Measurements from ENCODE around the gene MXI1.

MXI1 gene

DNA sequence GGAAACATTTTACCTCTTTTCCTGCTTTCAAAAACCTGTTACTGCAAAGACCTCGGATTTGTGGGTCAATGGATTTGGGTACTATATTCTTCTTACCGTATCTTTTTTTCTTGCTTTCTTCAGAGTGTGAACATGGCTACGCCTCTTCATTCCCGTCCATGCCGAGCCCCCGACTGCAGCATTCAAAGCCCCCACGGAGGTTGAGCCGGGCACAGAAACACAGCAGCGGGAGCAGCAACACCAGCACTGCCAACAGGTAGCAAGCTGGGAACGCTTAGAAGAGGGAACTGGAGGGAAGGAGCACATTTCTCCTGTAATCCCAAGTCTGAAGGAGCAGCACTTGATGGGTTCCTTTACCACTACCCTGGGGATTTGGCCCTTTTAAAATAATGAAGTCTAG is 20.7 kb downstream of the MXI1 start:
- DNase-seq (ENCODE audit: low read depth in 1 of 2, low spot score in 1 of 2): no peak
- no peak overlapping the region for H3K27ac ChIP-seq (replicated peaks)
- no peak overlapping the region for H3K4me3 ChIP-seq (replicated peaks; ENCODE audit: insufficient read depth, low read length)
- H3K27me3 ChIP-seq (ENCODE audit: insufficient read depth, poor library complexity, severe bottlenecking): no peaks in the 10 kb centered on the region
- TF ChIP-seq GABPA (IDR thresholded peaks at IDR 0.05; ENCODE audit: low read depth): no peak
- no peak for TF ChIP-seq SPI1 (IDR thresholded peaks at IDR 0.05; ENCODE audit: borderline replicate concordance, low read depth)
- TF ChIP-seq POLR2AphosphoS5 (IDR thresholded peaks at IDR 0.05; ENCODE audit: low read depth): no peak
- TF ChIP-seq, protein P1, sequence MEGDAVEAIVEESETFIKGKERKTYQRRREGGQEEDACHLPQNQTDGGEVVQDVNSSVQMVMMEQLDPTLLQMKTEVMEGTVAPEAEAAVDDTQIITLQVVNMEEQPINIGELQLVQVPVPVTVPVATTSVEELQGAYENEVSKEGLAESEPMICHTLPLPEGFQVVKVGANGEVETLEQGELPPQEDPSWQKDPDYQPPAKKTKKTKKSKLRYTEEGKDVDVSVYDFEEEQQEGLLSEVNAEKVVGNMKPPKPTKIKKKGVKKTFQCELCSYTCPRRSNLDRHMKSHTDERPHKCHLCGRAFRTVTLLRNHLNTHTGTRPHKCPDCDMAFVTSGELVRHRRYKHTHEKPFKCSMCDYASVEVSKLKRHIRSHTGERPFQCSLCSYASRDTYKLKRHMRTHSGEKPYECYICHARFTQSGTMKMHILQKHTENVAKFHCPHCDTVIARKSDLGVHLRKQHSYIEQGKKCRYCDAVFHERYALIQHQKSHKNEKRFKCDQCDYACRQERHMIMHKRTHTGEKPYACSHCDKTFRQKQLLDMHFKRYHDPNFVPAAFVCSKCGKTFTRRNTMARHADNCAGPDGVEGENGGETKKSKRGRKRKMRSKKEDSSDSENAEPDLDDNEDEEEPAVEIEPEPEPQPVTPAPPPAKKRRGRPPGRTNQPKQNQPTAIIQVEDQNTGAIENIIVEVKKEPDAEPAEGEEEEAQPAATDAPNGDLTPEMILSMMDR (IDR thresholded peaks at IDR 0.05; ENCODE audit: insufficient read depth, low read length): no peak
- TF ChIP-seq, protein P2, sequence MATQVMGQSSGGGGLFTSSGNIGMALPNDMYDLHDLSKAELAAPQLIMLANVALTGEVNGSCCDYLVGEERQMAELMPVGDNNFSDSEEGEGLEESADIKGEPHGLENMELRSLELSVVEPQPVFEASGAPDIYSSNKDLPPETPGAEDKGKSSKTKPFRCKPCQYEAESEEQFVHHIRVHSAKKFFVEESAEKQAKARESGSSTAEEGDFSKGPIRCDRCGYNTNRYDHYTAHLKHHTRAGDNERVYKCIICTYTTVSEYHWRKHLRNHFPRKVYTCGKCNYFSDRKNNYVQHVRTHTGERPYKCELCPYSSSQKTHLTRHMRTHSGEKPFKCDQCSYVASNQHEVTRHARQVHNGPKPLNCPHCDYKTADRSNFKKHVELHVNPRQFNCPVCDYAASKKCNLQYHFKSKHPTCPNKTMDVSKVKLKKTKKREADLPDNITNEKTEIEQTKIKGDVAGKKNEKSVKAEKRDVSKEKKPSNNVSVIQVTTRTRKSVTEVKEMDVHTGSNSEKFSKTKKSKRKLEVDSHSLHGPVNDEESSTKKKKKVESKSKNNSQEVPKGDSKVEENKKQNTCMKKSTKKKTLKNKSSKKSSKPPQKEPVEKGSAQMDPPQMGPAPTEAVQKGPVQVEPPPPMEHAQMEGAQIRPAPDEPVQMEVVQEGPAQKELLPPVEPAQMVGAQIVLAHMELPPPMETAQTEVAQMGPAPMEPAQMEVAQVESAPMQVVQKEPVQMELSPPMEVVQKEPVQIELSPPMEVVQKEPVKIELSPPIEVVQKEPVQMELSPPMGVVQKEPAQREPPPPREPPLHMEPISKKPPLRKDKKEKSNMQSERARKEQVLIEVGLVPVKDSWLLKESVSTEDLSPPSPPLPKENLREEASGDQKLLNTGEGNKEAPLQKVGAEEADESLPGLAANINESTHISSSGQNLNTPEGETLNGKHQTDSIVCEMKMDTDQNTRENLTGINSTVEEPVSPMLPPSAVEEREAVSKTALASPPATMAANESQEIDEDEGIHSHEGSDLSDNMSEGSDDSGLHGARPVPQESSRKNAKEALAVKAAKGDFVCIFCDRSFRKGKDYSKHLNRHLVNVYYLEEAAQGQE (IDR thresholded peaks at IDR 0.05; ENCODE audit: insufficient replicate concordance, low read depth): no peak

GRCh38 chr10:110229155-110229554 is 21.8 kb downstream of the MXI1 start:
- Histone ChIP-seq H3K27ac (replicated peaks) (no peak overlapping the region), H3K27me3 (ENCODE audit: insufficient read depth, poor library complexity, severe bottlenecking) (no peaks in the 10 kb centered on the region), H3K4me3 (replicated peaks; ENCODE audit: insufficient read depth, low read length) (no peak overlapping the region)
- TF ChIP-seq GABPA (IDR thresholded peaks at IDR 0.05; ENCODE audit: low read depth): no peak
- DNase-seq (ENCODE audit: low read depth in 1 of 2, low spot score in 1 of 2): no peak

DNA sequence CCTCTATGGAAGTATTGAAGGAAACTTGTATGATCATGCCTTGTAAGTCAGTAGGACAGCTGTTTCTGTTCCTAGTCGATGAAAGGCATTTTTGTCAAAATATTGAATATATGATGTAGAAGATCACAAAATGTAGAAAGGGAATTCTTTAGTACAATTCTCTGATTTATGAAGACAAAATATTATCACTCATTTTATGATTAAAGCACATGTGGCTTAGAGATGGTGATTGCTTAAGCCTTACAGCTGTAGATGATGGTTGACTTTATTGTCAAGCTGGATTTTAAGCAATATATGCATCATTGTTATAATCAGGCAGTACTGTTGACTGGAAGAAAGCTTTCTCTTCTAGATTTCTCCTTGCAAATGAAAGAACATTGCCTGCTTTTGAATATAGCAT is 26.4 kb downstream of the MXI1 start:
- Histone ChIP-seq H3K4me3 (replicated peaks; ENCODE audit: insufficient read depth, low read length) (no peak overlapping the region), H3K27ac (replicated peaks) (no peak overlapping the region), H3K27me3 (ENCODE audit: insufficient read depth, poor library complexity, severe bottlenecking) (no peaks in the 10 kb centered on the region)
- DNase-seq (ENCODE audit: low read depth in 1 of 2, low spot score in 1 of 2): no peak
- TF ChIP-seq, protein P2 (IDR thresholded peaks at IDR 0.05; ENCODE audit: insufficient replicate concordance, low read depth): no peak
- TF ChIP-seq GABPA (IDR thresholded peaks at IDR 0.05; ENCODE audit: low read depth): no peak
- no peak for TF ChIP-seq POLR2AphosphoS5 (IDR thresholded peaks at IDR 0.05; ENCODE audit: low read depth)
- TF ChIP-seq, protein P1 (IDR thresholded peaks at IDR 0.05; ENCODE audit: insufficient read depth, low read length): no peak
- no peak for TF ChIP-seq SPI1 (IDR thresholded peaks at IDR 0.05; ENCODE audit: borderline replicate concordance, low read depth)

DNA sequence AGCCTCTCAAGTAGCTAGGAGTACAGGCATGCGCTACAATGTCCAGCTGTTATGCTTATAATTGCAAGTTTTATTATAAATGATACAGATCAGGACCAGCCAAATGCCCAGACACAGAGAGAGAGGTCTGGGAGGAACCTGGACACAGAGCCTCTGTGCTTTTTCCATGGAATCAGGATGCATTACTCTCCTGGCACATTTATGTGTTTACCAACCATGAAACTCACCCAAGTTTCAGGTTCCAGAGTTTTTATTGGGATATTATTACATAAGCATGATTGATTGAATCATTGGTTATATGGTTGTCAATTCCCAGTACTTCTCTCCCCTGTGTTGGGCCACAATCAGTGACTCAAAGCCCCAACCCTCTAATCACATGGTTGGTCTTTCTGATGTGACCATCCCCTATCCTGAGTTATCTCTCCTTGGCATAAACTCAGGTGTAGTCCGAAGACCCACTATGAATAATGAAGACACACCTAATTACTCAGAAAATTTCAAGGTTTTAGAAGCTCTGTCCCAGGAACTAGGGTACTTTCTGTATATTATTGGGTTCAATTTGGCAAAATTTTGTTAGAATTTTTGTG is 30.6 kb downstream of the MXI1 start:
- Histone ChIP-seq H3K4me3 (replicated peaks; ENCODE audit: insufficient read depth, low read length) (no peak overlapping the region), H3K27ac (replicated peaks) (peak overlapping the region; percentile 6; the same call in 1 of the 2 replicates), H3K27me3 (ENCODE audit: insufficient read depth, poor library complexity, severe bottlenecking) (no peaks in the 10 kb centered on the region)
- no peak for DNase-seq (ENCODE audit: low read depth in 1 of 2, low spot score in 1 of 2)
- no peak for TF ChIP-seq SPI1 (IDR thresholded peaks at IDR 0.05; ENCODE audit: borderline replicate concordance, low read depth)
- TF ChIP-seq, protein P2 (IDR thresholded peaks at IDR 0.05; ENCODE audit: insufficient replicate concordance, low read depth): no peak
